IPS-NIHi11 (cell line): ENCODE measurements around the gene PDIA5.
A peak's percentile ranks its signal among the peaks of the same experiment; 100 is the strongest.

Experiments
- DNase-seq: peaks from one replicate; pipeline ENCODE4 v3.0.0; 2012; ENCODE audit warnings: mixed read lengths, low spot score

The PDIA5 gene

GRCh38 chr3:123169492-123169929 is 102.7 kb downstream of the PDIA5 start:
- DNase-seq, result no peak

- DNase-seq, result no peak
These were observed 103.1 kb downstream of the PDIA5 start for GRCh38 chr3:123169930-123170329.

GRCh38 chr3:123180791-123181190 is 114.0 kb downstream of the PDIA5 start:
- no peak for DNase-seq

GRCh38 chr3:123186695-123187094 is 119.9 kb downstream of the PDIA5 start:
- no peak for DNase-seq

GRCh38 chr3:123188058-123188457 is 121.2 kb downstream of the PDIA5 start:
- no peak for DNase-seq

GRCh38 chr3:123193448-123194101 is 126.8 kb downstream of the PDIA5 start:
- DNase-seq, result no peak

GRCh38 chr3:123194552-123194951 is 127.7 kb downstream of the PDIA5 start:
- DNase-seq, result peak; percentile 78

- DNase-seq, result no peak
These were observed 131.5 kb downstream of the PDIA5 start for GRCh38 chr3:123198372-123198771.

GRCh38 chr3:123201223-123201556 is 134.4 kb downstream of the PDIA5 start:
- no peak for DNase-seq

- DNase-seq, result peak; percentile 96
These were observed 135.0 kb downstream of the PDIA5 start, which contains the start of gene SEC22A for GRCh38 chr3:123201557-123202427. Gene SEC22A, plus strand, starts transcription at chr3:123201943. Its CDS starts 7,275 bp downstream, at chr3:123209218.

- DNase-seq, result peak; percentile 35
These were observed 135.6 kb downstream of the PDIA5 start for GRCh38 chr3:123202451-123202850.
